ENCODE results near the gene CEP83. TPM values are rescaled to one million over a fixed set of nuclear protein-coding genes. Genes with fewer than 3 reads are reported as not detected.

CEP83 gene
- total RNA-seq, 4 donors from 2014 or later = 19.0 to 34.5 (median 24.4) TPM

DNA sequence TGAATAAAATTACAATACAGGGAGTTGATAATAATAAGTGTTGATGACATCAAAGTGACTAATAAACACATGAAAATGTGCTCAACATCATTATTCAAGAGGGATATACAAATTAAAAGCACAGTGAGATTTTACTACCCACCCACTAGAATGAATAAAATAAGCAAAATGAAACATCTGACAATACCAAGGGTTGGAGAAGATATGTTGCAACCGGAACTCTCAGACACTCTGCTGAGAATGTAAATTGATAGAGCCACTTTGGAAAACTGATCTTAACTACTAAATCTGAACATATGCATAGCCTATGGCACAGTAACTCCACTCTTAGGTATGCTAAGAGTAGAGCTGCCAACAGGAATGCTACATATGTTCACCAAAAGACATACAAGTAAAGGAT lies 44.0 kb upstream of the CEP83 start:
- DNase-seq (ENCODE audit: low spot score in 2 of 2) = no peak
- H3K36me3 ChIP-seq = no peaks in the 10 kb centered on the region
- H3K9me3 ChIP-seq = peaks cover 0 to 11% (median 0%) of the 10 kb centered on the region in 4 donors
- H3K4me1 ChIP-seq = no peaks in the 10 kb centered on the region
- WGBS, 2 donors = 24 to 94% methylated on average over 1 of the region's 1 CpG
- TF ChIP-seq, protein P1, sequence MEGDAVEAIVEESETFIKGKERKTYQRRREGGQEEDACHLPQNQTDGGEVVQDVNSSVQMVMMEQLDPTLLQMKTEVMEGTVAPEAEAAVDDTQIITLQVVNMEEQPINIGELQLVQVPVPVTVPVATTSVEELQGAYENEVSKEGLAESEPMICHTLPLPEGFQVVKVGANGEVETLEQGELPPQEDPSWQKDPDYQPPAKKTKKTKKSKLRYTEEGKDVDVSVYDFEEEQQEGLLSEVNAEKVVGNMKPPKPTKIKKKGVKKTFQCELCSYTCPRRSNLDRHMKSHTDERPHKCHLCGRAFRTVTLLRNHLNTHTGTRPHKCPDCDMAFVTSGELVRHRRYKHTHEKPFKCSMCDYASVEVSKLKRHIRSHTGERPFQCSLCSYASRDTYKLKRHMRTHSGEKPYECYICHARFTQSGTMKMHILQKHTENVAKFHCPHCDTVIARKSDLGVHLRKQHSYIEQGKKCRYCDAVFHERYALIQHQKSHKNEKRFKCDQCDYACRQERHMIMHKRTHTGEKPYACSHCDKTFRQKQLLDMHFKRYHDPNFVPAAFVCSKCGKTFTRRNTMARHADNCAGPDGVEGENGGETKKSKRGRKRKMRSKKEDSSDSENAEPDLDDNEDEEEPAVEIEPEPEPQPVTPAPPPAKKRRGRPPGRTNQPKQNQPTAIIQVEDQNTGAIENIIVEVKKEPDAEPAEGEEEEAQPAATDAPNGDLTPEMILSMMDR (IDR thresholded peaks at IDR 0.05) = no peak
- no peak for TF ChIP-seq POLR2A (IDR thresholded peaks at IDR 0.05)
- TF ChIP-seq EP300 (IDR thresholded peaks at IDR 0.05) = no peak
- no peak overlapping the region for H3K27ac ChIP-seq
- no peak overlapping the region for H3K4me3 ChIP-seq
- no peaks in the 10 kb centered on the region for H3K27me3 ChIP-seq

DNA sequence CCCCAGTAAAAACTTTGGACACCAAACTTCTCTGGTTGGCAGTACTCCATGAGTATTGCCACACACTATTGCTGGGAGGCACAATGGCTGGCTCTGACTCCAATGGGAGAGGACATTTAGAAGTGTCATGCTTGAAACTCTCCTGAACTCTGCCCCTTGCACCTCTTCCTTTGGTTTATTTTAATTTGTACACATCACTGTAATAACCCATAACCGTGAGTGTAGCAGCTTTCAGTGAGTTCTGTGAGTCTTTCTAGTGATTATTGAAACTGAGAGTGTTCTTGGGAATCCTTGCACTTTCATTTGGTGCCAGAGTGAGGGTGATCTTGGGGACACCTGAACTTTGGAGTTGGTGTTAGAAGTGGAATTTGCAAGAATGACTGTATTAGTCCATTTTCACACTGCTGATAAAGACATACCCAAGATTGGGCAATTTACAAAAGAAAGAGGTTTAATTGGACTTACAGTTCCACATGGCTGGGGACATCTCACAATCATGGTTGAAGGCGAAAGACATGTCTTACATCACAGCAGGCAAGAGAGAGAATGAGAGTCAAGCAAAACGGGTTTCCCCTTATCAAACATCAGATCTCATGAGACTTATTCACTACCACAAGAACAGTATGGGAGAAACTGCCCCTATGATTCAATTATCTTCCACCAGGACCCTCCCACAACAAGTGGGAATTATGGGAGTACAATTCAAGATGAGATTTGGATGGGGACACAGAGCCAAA lies 41.3 kb upstream of the CEP83 start:
- H3K4me3 ChIP-seq = no peak overlapping the region
- no peak for DNase-seq (ENCODE audit: low spot score in 2 of 2)
- TF ChIP-seq, protein P1 (IDR thresholded peaks at IDR 0.05) = no peak
- TF ChIP-seq EP300 (IDR thresholded peaks at IDR 0.05) (no peak), POLR2A (IDR thresholded peaks at IDR 0.05) (no peak)
- WGBS, 2 donors = 65 to 84% methylated on average over 3 of the region's 3 CpGs
- H3K27ac ChIP-seq = no peak overlapping the region
- peaks cover 0 to 11% (median 0%) of the 10 kb centered on the region in 4 donors for H3K9me3 ChIP-seq
- no peaks in the 10 kb centered on the region for H3K4me1 ChIP-seq
- H3K27me3 ChIP-seq = no peaks in the 10 kb centered on the region
- no peaks in the 10 kb centered on the region for H3K36me3 ChIP-seq

DNA sequence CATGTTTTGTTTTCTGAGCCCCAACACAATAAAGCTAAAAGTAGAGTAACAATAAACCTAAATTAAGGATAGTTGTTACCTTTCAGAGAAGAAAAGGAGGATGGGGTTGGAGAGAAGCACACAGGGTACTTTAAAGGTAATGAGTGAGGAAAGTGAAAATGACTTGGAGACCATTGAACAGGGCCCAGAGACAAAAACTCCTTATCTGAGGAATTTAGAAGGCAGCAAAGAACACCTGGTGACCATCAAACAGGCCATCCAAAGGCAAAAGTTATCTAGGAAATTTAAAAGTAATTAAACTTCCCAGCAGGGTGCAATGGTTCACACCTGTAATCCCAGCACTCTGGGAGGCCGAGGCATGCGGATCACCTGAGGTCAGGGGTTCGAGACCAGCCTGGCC lies 39.0 kb upstream of the CEP83 start:
- Histone ChIP-seq H3K9me3 (peaks cover 0 to 11% (median 0%) of the 10 kb centered on the region in 4 donors), H3K36me3 (no peaks in the 10 kb centered on the region), H3K27ac (no peak overlapping the region), H3K4me1 (no peaks in the 10 kb centered on the region), H3K4me3 (no peak overlapping the region), H3K27me3 (no peaks in the 10 kb centered on the region)
- 79 to 80% methylated on average over 3 of the region's 3 CpGs for WGBS, 2 donors
- DNase-seq (ENCODE audit: low spot score in 2 of 2) = no peak
- no peak for TF ChIP-seq POLR2A (IDR thresholded peaks at IDR 0.05)
- no peak for TF ChIP-seq EP300 (IDR thresholded peaks at IDR 0.05)
- TF ChIP-seq, protein P1 (IDR thresholded peaks at IDR 0.05) = no peak

DNA sequence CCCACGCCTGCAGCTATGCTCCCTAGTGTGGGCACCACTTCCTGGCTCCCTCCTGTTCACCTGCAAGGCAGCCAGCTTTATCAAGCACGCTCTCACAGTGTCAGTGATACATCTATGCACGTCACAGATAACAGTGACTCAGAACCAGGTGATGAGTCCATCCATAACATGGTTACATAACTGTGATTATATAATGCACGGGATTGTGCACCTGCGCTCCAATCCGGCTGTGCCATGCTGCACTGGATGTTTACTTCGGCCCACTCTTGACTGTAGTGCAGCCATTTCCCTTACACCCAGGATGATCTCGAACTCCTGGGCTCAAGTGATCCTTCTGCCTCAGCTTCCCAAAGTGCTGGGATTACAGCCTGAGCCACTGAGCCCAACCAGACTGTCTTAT lies 38.4 kb upstream of the CEP83 start:
- no peaks in the 10 kb centered on the region for H3K27me3 ChIP-seq
- no peak for DNase-seq (ENCODE audit: low spot score in 2 of 2)
- no peak overlapping the region for H3K27ac ChIP-seq
- H3K4me1 ChIP-seq = no peaks in the 10 kb centered on the region
- TF ChIP-seq EP300 (IDR thresholded peaks at IDR 0.05) = no peak
- TF ChIP-seq POLR2A (IDR thresholded peaks at IDR 0.05) = no peak
- TF ChIP-seq, protein P1 (IDR thresholded peaks at IDR 0.05) = no peak
- H3K36me3 ChIP-seq = no peaks in the 10 kb centered on the region
- peaks cover 0 to 9% (median 0%) of the 10 kb centered on the region in 4 donors for H3K9me3 ChIP-seq
- H3K4me3 ChIP-seq = no peak overlapping the region
- 94 to 95% methylated on average over 8 of the region's 8 CpGs for WGBS, 2 donors

DNA sequence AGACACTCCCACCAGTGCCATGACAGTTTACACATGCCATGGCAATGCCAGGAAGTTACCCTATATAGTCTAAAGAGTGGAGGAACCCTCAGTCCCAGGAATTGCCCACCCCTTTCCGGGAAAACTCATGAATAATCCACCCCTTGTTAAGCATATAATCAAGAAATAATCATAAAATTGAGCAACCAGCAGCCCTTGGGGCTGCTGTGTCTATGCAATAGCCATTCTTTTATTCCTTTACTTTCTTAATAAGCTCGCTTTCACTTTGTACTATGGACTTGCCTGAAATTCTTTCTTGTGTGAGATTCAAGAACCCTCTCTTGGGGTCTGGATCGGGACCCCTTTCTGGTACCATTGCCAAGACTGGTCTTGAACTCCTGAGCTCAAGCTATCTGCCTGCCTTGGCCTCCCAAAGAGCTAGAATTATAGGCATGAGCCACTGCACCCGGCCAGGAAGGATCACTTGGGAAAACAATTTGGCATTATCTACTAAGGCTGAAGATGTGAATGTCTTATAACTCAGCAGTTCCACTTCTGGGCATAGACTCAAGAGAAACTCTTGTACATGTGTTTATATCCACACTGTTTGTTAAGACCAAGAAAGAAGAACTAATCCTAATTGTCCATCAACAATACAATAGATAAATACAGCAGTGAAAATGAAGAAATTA lies 35.9 kb upstream of the CEP83 start:
- H3K4me3 ChIP-seq = no peak overlapping the region
- no peak overlapping the region for H3K27ac ChIP-seq
- H3K4me1 ChIP-seq = no peaks in the 10 kb centered on the region
- no peaks in the 10 kb centered on the region for H3K36me3 ChIP-seq
- H3K9me3 ChIP-seq = no peaks in the 10 kb centered on the region
- H3K27me3 ChIP-seq = no peaks in the 10 kb centered on the region
- DNase-seq (ENCODE audit: low spot score in 2 of 2) = no peak
- WGBS, 2 donors = 55 to 58% methylated on average over 4 of the region's 4 CpGs
- TF ChIP-seq POLR2A (IDR thresholded peaks at IDR 0.05) (no peak), EP300 (IDR thresholded peaks at IDR 0.05) (no peak)
- TF ChIP-seq, protein P1 (IDR thresholded peaks at IDR 0.05) = no peak
